ENCODE measurements around the gene PIP5K1B.

DNA sequence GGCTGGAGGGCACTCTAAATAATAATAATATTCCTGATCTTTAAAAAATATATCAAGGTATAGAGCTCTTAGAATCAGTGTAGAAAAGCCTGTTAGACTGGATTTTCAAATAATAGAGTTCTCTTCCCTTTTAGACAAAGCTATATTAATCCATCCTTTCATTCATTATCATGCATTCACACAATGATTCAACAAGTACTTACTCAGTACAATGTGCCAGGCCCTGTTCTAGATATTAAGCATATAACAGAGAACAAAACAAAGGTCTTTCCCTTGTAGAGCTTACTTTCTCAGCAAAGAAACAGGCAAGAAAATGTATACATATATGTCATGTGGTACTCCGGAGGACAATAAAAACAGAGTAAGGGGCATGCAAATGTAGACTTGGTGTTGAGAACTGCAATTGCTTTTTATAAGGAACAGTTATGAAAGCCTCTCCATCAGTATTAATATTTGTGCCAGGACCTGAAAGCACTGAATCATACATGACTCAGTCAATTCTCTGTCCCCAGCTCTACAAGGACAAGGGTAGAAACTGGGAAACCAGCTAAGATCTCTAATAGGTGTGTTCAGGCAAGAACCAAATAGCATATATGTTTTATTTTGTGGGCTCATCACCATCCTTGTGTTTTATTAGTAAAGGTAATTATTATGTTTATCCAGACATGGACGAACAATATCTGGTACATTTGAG, 72.2 kb downstream of the PIP5K1B start:
- TF ChIP-seq, protein P1, sequence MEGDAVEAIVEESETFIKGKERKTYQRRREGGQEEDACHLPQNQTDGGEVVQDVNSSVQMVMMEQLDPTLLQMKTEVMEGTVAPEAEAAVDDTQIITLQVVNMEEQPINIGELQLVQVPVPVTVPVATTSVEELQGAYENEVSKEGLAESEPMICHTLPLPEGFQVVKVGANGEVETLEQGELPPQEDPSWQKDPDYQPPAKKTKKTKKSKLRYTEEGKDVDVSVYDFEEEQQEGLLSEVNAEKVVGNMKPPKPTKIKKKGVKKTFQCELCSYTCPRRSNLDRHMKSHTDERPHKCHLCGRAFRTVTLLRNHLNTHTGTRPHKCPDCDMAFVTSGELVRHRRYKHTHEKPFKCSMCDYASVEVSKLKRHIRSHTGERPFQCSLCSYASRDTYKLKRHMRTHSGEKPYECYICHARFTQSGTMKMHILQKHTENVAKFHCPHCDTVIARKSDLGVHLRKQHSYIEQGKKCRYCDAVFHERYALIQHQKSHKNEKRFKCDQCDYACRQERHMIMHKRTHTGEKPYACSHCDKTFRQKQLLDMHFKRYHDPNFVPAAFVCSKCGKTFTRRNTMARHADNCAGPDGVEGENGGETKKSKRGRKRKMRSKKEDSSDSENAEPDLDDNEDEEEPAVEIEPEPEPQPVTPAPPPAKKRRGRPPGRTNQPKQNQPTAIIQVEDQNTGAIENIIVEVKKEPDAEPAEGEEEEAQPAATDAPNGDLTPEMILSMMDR (IDR thresholded peaks at IDR 0.05 in 4 of 5, conservative IDR thresholded peaks at IDR 0.05 in 1 of 5), result no peak
- no peak for TF ChIP-seq POLR2A (IDR thresholded peaks at IDR 0.05)
